Right atrium auricular region (tissue), 2 donors: ENCODE results near the gene TBC1D9B. TPM values are rescaled to one million over a fixed set of nuclear protein-coding genes. Genes with fewer than 3 reads are reported as not detected.

Source experiments
- DNase-seq: peaks from one replicate; pipeline ENCODE4 v3.0.0-alpha.2; 2019; ENCODE audit warnings: low spot score
- H3K27ac ChIP-seq, 2 donors: fragments of 200-600 bp; sonication (generic); 1 replicate in 1 of 2; 2 replicates in 1 of 2; pipeline ENCODE4 v1.5.1; 2016 to 2019
- H3K27me3 ChIP-seq, 2 donors: fragments of 200-600 bp; sonication (generic); one replicate each; pipeline versions ENCODE4 v1.5.1 to v1.6.0; 2017 to 2019
- H3K36me3 ChIP-seq: fragments of 200-600 bp; sonication (generic); one replicate; pipeline ENCODE4 v1.5.1; 2016
- H3K4me1 ChIP-seq, 2 donors: fragments of 200-600 bp; sonication (generic); one replicate each; pipeline versions ENCODE4 v1.5.1 to v1.6.0; 2017 to 2019
- H3K4me3 ChIP-seq, 2 donors: fragments of 200-600 bp; sonication (generic); 1 replicate in 1 of 2; 2 replicates in 1 of 2; pipeline ENCODE4 v1.5.1; 2017 to 2019; ENCODE audit warnings: mild to moderate bottlenecking in 1 of 2, moderate library complexity in 1 of 2
- H3K9me3 ChIP-seq, 2 donors: fragments of 200-600 bp; sonication (generic); one replicate each; pipeline ENCODE4 v1.5.1; 2019
- CTCF ChIP-seq, 2 donors: fragments of 200-600 bp; sonication (generic); IDR thresholded peaks; one replicate each; pipeline ENCODE4 v1.5.1; 2019; ENCODE audit warnings: antibody characterized with exemption in 2 of 2
- total RNA-seq, 2 donors: library from RNA; depleted of rRNA; stranded (reverse); fragments of >200 nt; gene quantifications; one replicate each; pipeline ENCODE4 v1.1.0, GENCODE V29; 2016

TBC1D9B gene
- total RNA-seq, 2 donors from 2014 or later, result 33.5 to 57.7 TPM

GRCh38 chr5:179862296-179862695 lies 45.4 kb downstream of the TBC1D9B start:
- Histone ChIP-seq H3K27me3 (no peaks in the 10 kb centered on the region), H3K4me1 (peaks cover 0 to 19% of the 10 kb centered on the region in 2 donors), H3K9me3 (no peaks in the 10 kb centered on the region), H3K27ac (no peak overlapping the region), H3K36me3 (peaks cover 22% of the 10 kb centered on the region), H3K4me3 (no peak overlapping the region)
- DNase-seq, result no peak
- TF ChIP-seq CTCF (IDR thresholded peaks at IDR 0.05), result no peak

GRCh38 chr5:179860301-179860700 lies 47.4 kb downstream of the TBC1D9B start:
- H3K4me3 ChIP-seq, result no peak overlapping the region
- peaks cover 0 to 22% of the 10 kb centered on the region in 2 donors for H3K4me1 ChIP-seq
- TF ChIP-seq CTCF (IDR thresholded peaks at IDR 0.05), result no peak
- no peaks in the 10 kb centered on the region for H3K27me3 ChIP-seq
- H3K9me3 ChIP-seq, result no peaks in the 10 kb centered on the region
- H3K36me3 ChIP-seq, result peaks cover 14% of the 10 kb centered on the region
- no peak overlapping the region for H3K27ac ChIP-seq
- no peak for DNase-seq

GRCh38 chr5:179858586-179859427 lies 48.9 kb downstream of the TBC1D9B start, which contains the start of gene MRNIP:
Gene MRNIP, minus strand, starts transcription at chr5:179858817. Its CDS starts 21 bp downstream, at chr5:179858796.
- TF ChIP-seq CTCF (IDR thresholded peaks at IDR 0.05), result peak in 1 of 2 donors; percentile 62
- H3K4me3 ChIP-seq, result peak within 1 kb of the TSS; percentile 79 to 95
- peak within 1 kb of the TSS; percentile 84 to 92 for H3K27ac ChIP-seq
- H3K4me1 ChIP-seq, result peaks cover 0 to 22% of the 10 kb centered on the region in 2 donors
- peak; percentile 94 for DNase-seq
- no peaks in the 10 kb centered on the region for H3K9me3 ChIP-seq
- peaks cover 9% of the 10 kb centered on the region for H3K36me3 ChIP-seq
- H3K27me3 ChIP-seq, result no peaks in the 10 kb centered on the region

GRCh38 chr5:179858241-179858585 lies 49.5 kb downstream of the TBC1D9B start:
- H3K4me1 ChIP-seq, result peaks cover 0 to 22% of the 10 kb centered on the region in 2 donors
- TF ChIP-seq CTCF (IDR thresholded peaks at IDR 0.05), result no peak
- H3K4me3 ChIP-seq, result peak overlapping the region; percentile 79 to 95
- no peak for DNase-seq
- no peaks in the 10 kb centered on the region for H3K27me3 ChIP-seq
- H3K36me3 ChIP-seq, result peaks cover 4% of the 10 kb centered on the region
- H3K9me3 ChIP-seq, result no peaks in the 10 kb centered on the region
- peak overlapping the region; percentile 84 to 92 for H3K27ac ChIP-seq

GRCh38 chr5:179854356-179854755 lies 53.3 kb downstream of the TBC1D9B start:
- Histone ChIP-seq H3K27me3 (no peaks in the 10 kb centered on the region), H3K27ac (no peak overlapping the region)
- TF ChIP-seq CTCF (IDR thresholded peaks at IDR 0.05), result no peak

More at GRCh38 chr5:179854356-179854755, 53.3 kb downstream of the TBC1D9B start:
- Histone ChIP-seq H3K4me1 (peaks cover 0 to 14% of the 10 kb centered on the region in 2 donors), H3K36me3 (peaks cover 35% of the 10 kb centered on the region), H3K4me3 (no peak overlapping the region), H3K9me3 (no peaks in the 10 kb centered on the region)
- DNase-seq, result no peak
